WTC11 (cell line): ENCODE measurements around the gene ADGRA1.
"Not testable (repeated sequence)": the region's sequence is repeated elsewhere in the genome, so short reads cannot be mapped to it uniquely, and the experiment has no call there.

Experiments used
- ATF3 ChIP-seq: sonication (generic); formaldehyde crosslinking; conservative IDR thresholded peaks from 2 replicates; pipeline ENCODE4 v1.8.1; 2022; ENCODE audit warnings: mild to moderate bottlenecking, missing genetic modification reagents
- CREB1 ChIP-seq: sonication (generic); formaldehyde crosslinking; IDR thresholded peaks from 2 replicates; pipeline ENCODE4 v1.8.0; 2023; ENCODE audit warnings: mild to moderate bottlenecking, missing genetic modification reagents
- CREM ChIP-seq: sonication (generic); formaldehyde crosslinking; IDR thresholded peaks from 2 replicates; pipeline ENCODE4 v1.8.1; 2022; ENCODE audit warnings: mild to moderate bottlenecking, missing genetic modification reagents, moderate library complexity
- CTCF ChIP-seq: fragments of 200-600 bp; IDR thresholded peaks from 2 replicates; pipeline ENCODE4 v1.8.0; 2022; ENCODE audit warnings: antibody characterized with exemption
- FOXK1 ChIP-seq: sonication (generic); formaldehyde crosslinking; IDR thresholded peaks from 2 replicates; pipeline ENCODE4 v1.8.0; 2022; ENCODE audit warnings: mild to moderate bottlenecking, moderate library complexity, missing genetic modification reagents
- JUN ChIP-seq: sonication (generic); formaldehyde crosslinking; IDR thresholded peaks from 2 replicates; pipeline ENCODE4 v1.8.0; 2023; ENCODE audit warnings: mild to moderate bottlenecking, missing genetic modification reagents
- MAX ChIP-seq: sonication (generic); formaldehyde crosslinking; IDR thresholded peaks from 2 replicates; pipeline ENCODE4 v1.8.0; 2022; ENCODE audit warnings: mild to moderate bottlenecking, missing genetic modification reagents
- NFE2L1 ChIP-seq: sonication (generic); formaldehyde crosslinking; IDR thresholded peaks from 2 replicates; pipeline ENCODE4 v1.8.1; 2023; ENCODE audit warnings: missing genetic modification reagents
- NR2C2 ChIP-seq: sonication (generic); formaldehyde crosslinking; IDR thresholded peaks from 2 replicates; pipeline ENCODE4 v1.8.0; 2022; ENCODE audit warnings: mild to moderate bottlenecking, missing genetic modification reagents
- OVOL2 ChIP-seq: fragments of 250-450 bp; sonication (Bioruptor Pico); IDR thresholded peaks from 2 replicates; pipeline ENCODE4 v1.9.0; 2021; ENCODE audit warnings: mild to moderate bottlenecking, borderline replicate concordance
- STAT6 ChIP-seq: sonication (generic); formaldehyde crosslinking; conservative IDR thresholded peaks from 2 replicates; pipeline ENCODE4 v1.8.1; 2023; ENCODE audit warnings: mild to moderate bottlenecking, low read depth, missing genetic modification reagents, moderate library complexity
- TCF7 ChIP-seq: sonication (generic); formaldehyde crosslinking; IDR thresholded peaks from 2 replicates; pipeline ENCODE4 v1.8.0; 2022; ENCODE audit warnings: mild to moderate bottlenecking, low read depth, missing genetic modification reagents, moderate library complexity
- ZNF232 ChIP-seq: sonication (generic); formaldehyde crosslinking; IDR thresholded peaks from 2 replicates; pipeline ENCODE4 v1.8.0; 2022; ENCODE audit warnings: mild to moderate bottlenecking, missing genetic modification reagents
- ZNF416 ChIP-seq: fragments of 250-450 bp; sonication (Bioruptor Pico); IDR thresholded peaks from 2 replicates; pipeline ENCODE4 v1.9.0; 2021; ENCODE audit warnings: mild to moderate bottlenecking, inconsistent platforms

- not testable (repeated sequence) for TF ChIP-seq MAX; CREB1 (CRISPR knock-in tag); CTCF; ZNF416 (CRISPR knock-in tag); NFE2L1; TCF7 (CRISPR knock-in tag); JUN (CRISPR knock-in tag); NR2C2 (CRISPR knock-in tag); ZNF232 (CRISPR knock-in tag); CREM (CRISPR knock-in tag); FOXK1 (CRISPR knock-in tag); STAT6 (CRISPR knock-in tag); ATF3 (CRISPR knock-in tag); OVOL2 (CRISPR knock-in tag)
Measured at GRCh38 chr10:133175624-133176023, 87.9 kb downstream of the ADGRA1 start.
